AG09309 (cell line): ENCODE results near the gene SLC7A5.

Experiments used
- DNase-seq: peaks from one replicate; pipeline ENCODE4 v3.0.0-alpha.2; 2010; ENCODE audit warnings: low read depth
- H3K4me3 ChIP-seq: 2 replicates; pipeline ENCODE4 v1.5.1; 2011; ENCODE audit warnings: mild to moderate bottlenecking, low read depth, low read length, moderate library complexity; ENCODE audit not compliant: control insufficient read depth
- TF ChIP-seq, protein P1 (sequence below): IDR thresholded peaks from 2 replicates; pipeline ENCODE4 v1.5.1; 2011; ENCODE audit warnings: mild to moderate bottlenecking, low read depth, low read length, inconsistent platforms; ENCODE audit not compliant: insufficient read depth, control insufficient read depth; ENCODE audit errors: missing control alignments

The SLC7A5 gene

DNA sequence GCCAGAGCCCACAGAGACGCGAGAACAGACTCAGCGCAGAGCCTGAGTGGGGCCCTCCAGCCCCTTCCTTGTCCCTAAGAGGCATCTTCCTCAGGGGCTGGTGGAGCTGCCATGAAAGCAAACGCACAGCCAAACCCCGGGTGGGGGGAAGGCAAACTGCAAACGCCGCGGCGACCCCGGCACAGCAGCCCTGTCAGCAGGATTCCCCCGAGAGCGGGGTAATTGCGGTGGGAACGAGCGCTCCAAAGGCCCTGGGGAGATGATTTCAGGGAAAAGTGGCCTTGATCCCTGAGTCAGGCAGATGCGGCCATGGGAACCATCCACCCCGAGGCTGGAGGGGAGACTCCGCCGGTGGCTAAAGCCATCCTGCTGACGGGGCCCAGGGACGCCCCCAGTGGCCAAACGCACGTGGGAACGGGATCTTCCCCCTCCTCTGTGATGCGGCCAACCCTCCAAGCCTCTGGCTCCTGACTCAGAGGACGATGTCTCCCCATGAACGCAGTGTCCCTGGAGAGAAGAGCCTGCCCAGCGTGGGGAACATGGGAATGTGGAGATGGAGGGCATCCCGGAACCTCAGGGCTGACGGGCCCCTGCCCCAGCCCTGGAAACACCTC lies 25.1 kb downstream of the SLC7A5 start:
- no peak for DNase-seq
- TF ChIP-seq, protein P1, sequence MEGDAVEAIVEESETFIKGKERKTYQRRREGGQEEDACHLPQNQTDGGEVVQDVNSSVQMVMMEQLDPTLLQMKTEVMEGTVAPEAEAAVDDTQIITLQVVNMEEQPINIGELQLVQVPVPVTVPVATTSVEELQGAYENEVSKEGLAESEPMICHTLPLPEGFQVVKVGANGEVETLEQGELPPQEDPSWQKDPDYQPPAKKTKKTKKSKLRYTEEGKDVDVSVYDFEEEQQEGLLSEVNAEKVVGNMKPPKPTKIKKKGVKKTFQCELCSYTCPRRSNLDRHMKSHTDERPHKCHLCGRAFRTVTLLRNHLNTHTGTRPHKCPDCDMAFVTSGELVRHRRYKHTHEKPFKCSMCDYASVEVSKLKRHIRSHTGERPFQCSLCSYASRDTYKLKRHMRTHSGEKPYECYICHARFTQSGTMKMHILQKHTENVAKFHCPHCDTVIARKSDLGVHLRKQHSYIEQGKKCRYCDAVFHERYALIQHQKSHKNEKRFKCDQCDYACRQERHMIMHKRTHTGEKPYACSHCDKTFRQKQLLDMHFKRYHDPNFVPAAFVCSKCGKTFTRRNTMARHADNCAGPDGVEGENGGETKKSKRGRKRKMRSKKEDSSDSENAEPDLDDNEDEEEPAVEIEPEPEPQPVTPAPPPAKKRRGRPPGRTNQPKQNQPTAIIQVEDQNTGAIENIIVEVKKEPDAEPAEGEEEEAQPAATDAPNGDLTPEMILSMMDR = no peak
- no peak overlapping the region for H3K4me3 ChIP-seq

DNA sequence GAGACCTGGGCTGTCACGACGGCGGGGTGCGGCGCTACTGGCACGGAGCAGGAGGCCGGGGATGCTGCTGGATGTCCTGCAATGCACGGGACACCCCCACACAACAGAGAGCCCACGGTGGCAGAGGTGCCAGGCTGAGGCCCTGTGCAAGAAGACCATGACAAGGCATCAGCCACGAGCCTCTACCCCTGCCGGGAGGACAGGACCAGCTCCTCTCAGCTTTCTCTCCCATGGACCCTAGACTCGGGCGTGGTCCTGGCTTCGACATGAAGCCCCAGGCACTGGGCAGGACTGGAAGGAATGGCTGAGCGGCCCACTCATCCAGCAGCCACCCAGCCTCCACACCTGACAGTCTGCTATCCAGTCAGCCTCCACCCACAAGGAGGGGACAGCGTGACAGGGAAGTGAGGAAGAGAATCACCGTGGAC lies 25.6 kb downstream of the SLC7A5 start:
- TF ChIP-seq, protein P1 = no peak

DNA sequence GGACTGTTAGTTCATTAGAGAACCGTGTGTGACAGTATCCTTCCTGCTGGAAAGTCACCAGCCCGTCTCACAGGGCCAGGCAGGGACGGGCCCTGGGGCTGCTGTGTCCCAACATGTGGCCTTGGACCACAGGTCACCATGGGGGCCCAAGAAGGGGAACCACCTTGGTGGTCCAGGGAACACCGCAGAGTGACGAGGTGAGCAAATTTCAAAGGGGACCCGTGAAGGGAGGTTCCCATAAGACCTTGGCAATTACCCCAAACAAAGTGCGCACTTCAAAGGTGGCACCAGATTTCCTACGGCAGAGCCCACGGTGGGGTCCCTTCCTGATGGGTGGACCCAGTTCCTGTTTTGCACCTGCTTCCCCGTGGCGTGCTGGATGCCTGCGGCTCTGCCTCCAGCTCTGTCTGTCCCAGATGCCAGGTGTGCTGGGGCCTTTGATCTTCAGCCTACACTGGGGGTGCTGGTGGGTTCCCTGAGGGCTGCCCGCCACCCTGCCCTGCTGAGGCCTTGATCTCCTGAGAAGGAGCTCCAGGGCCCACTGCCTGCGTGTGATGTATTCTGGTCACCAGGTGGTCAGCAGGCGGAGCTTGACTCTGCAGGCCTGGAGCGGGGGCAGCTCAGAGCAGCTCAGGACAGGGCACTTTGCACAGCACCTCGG lies 27.0 kb downstream of the SLC7A5 start:
- no peak for DNase-seq
- TF ChIP-seq, protein P1 = no peak
- no peak overlapping the region for H3K4me3 ChIP-seq

More for the DNA sequence above, 25.6 kb downstream of the SLC7A5 start:
- H3K4me3 ChIP-seq = no peak overlapping the region
- no peak for DNase-seq

DNA sequence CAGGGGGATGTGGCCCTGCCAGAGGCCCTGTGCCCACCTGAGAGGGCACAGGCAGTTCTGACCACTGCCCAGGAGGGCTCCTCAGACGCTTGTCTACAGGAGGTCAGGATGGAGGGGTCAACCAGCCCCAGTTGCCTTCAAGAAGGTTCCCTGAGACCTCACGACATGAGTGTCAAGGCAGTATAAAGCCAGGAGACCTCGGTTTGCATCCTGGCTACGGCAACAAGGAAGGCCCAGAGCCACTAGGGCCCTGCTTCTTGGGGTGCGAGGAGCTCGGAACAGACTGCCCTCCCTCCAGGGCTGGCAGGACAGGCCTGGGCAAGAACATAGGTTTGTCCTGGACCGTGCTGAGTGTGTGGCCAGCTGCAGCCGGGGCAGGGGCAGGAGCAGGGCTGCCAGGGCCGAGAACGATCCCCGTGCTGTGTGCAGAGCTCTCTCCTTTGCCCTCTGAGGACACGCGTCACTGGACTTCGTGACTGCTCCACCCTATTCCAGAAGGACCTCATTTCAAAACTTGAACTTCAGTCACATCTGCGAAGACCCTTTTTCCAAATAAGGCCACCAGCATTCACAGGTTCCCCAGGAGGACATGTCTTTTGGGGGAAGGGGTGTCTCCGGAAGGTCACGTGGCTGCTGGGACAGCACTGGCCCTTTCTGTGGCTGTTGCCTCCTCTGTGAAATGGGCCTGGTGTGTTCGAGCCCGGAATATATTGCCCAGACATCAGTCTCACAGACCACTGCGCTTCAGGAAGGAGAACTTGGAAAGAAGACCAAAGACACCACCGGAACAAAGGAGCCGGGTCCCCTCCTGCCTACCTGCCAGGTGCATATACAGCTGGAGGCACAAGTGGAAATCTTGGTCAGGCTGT lies 27.7 kb downstream of the SLC7A5 start:
- TF ChIP-seq, protein P1 = no peak
- DNase-seq = no peak
- H3K4me3 ChIP-seq = no peak overlapping the region

DNA sequence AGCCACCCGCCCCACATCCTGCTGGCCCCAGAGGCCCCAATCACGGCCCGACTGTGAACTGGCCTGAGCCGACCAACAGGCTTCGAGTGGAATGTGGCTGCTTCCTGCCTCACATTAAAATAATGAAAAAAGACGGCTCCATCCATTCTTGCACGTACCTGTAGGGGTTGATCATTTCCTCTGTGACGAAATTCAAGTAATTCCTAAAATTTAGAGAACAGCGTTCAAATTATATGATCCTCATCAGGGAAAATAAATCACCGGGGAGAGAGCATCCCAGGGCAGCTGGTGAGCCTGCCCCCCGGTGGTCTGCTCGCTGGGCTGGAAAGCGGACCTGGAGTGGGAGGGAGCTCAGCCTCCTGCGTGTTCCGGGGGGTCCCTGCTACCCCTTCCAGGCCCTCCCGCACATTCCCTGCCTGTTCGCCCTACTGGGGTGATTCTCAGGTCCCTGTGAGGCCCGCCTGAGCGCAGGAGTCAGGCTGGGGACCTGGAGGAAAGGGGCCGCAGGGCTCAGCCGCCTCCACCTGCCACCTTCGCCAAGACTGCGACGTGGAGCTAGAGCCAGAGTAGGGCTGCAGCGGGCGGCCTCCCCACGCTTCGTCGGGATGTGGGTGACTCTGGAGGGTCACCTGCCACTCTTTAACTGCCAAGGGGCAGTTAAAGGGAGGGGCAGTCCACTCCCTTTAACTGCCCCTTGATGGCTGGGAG lies 28.9 kb downstream of the SLC7A5 start:
- DNase-seq = no peak
- TF ChIP-seq, protein P1 = no peak
- H3K4me3 ChIP-seq = no peak overlapping the region

DNA sequence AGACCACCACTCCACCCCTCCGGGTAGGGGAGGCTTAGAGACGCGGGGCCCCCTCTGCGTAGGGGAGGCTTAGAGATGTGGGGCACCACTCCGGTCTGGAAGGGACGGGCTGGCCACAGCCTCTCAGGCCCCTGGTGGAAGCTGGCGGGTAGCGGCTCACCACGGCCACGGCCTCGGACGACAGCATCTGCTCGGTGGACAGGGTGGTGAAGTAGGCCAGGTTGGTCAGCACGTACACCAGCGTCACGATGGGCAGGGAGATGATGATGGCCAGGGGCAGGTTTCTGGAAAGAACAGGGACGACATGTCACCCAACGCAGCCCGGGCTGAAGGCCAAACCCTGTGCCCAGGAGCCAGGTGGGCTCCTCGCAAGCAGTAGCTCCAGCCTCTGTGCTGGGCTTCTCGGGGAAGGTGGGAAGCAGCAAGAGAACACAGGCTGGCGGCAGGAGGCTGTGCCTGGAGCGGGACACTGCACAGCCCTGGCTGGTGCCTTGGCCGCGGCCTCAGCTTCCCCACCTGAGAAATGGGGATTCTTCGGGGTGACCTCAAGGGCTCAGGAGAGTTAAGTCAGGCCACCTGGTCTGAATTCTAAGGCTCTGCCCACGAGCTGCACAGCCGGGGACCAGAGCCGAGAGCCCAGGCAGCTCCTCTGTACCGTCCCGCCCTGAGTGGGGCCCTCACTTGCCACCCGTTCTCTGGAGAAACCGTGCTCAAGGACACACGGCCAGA lies 29.6 kb downstream of the SLC7A5 start:
- H3K4me3 ChIP-seq = no peak overlapping the region
- DNase-seq = no peak
- TF ChIP-seq, protein P1 = no peak
